Ovary (tissue), 9 donors: Measurements from ENCODE around the gene ATP13A2. TPM values are rescaled to one million over a fixed set of nuclear protein-coding genes. Genes with fewer than 3 reads are reported as not detected.

Experiments
- DNase-seq, 5 donors: peaks; one replicate each; pipeline ENCODE4 v3.0.0-alpha.2; 2019 to 2020
- H3K27ac ChIP-seq, 2 donors: fragments of 200-600 bp; one replicate each; pipeline versions ENCODE4 v1.5.1 to v1.8.0; 2019 to 2022
- H3K27me3 ChIP-seq: fragments of 200-600 bp; one replicate; pipeline ENCODE4 v1.8.0; 2022
- H3K36me3 ChIP-seq: fragments of 200-600 bp; sonication (generic); one replicate; pipeline ENCODE4 v1.5.1; 2019
- H3K4me1 ChIP-seq: one replicate; pipeline ENCODE4 v1.8.1; 2013; ENCODE audit warnings: mild to moderate bottlenecking, moderate library complexity; ENCODE audit not compliant: insufficient read depth
- H3K4me3 ChIP-seq: fragments of 200-600 bp; sonication (generic); one replicate; pipeline ENCODE4 v1.5.1; 2017
- H3K9me3 ChIP-seq, 2 donors: fragments of 200-600 bp in 1 of 2; sonication (generic) in 1 of 2; one replicate each; pipeline versions ENCODE4 v1.5.1 to v1.8.1; 2013 to 2019; ENCODE audit warnings: mild to moderate bottlenecking in 1 of 2, moderate library complexity in 1 of 2
- CTCF ChIP-seq, 3 donors: fragments of 450-650 bp in 2 of 3; fragments of 200-600 bp in 1 of 3; IDR thresholded peaks; one replicate each; pipeline versions ENCODE4 v1.5.1 to v1.8.0; 2016 to 2022; ENCODE audit warnings: antibody characterized with exemption in 3 of 3, mild to moderate bottlenecking in 1 of 3
- EP300 ChIP-seq: sonication (generic); formaldehyde crosslinking; IDR thresholded peaks from one replicate; pipeline ENCODE4 v1.6.1; 2017; ENCODE audit warnings: antibody characterized with exemption
- POLR2A ChIP-seq: fragments of 450-650 bp; IDR thresholded peaks from one replicate; pipeline ENCODE4 v1.6.1; 2017; ENCODE audit warnings: antibody characterized with exemption, mild to moderate bottlenecking, moderate library complexity
- WGBS, 3 donors: extraction: QIAGEN DNeasy Blood & Tissue Kit in 1 of 3; methylation state at CpG; one replicate each; pipeline versions ENCODE4 v1.1.5 to v1.1.7; 2013 to 2017; 5-methylcytosine and 5-hydroxymethylcytosine counted together
- intact Hi-C, 4 donors: fragments of 100-400 bp; cut with DNase I; formaldehyde crosslinking; loops; one replicate each; pipeline versions ENCODE4 v1.11.0 to v1.15.1; 2022 to 2023
- polyA plus RNA-seq, 2 donors: library from polyadenylated mRNA; stranded (reverse); fragments of 200-250 nt in 1 of 2; fragments of 350-450 nt in 1 of 2; fragmentation: Illumina TruSeq in 1 of 2; extraction: RNeasy Lipid Tissue Mini Kit (QIAGEN cat#74804) in 1 of 2; gene quantifications; one replicate each; pipeline ENCODE4 v1.2.3, GENCODE V29; 2013 to 2014
- total RNA-seq, 7 donors: library from RNA; depleted of rRNA in 2 of 7; stranded (reverse); fragments of >200 nt in 2 of 7; fragmentation: NEBNext Ultra II Directional in 3 of 7; extraction: Animal tissue kit (Norgen Biotek cat#: 25700) in 3 of 7; gene quantifications; one replicate each; pipeline versions ENCODE4 v1.1.0 to v1.2.4, GENCODE V29; 2016 to 2023
- donor health status: DM: no; HTN: no; CAD: no; lungs with moderate emphysema.
- donor health status: DM: no; HTN: no; CAD: no.
- donor health status: Bipolar disorder and iron deficiency.
- donor health status: DM: yes; HTN: yes; CAD: no.
- donor health status: DM: no; HTN: no; CAD: no.
- donor health status: DM: yes; HTN: yes; CAD: no.

ATP13A2 gene
- total and polyA plus RNA-seq, 9 donors, result 8.8 to 24.1 (median 18.7) TPM

GRCh38 chr1:17008208-17008855, 3.4 kb downstream of the ATP13A2 start:
- no peaks in the 10 kb centered on the region for H3K36me3 ChIP-seq
- 90 to 93% (median 92%) methylated on average over 15 of the region's 15 CpGs for WGBS, 3 donors
- H3K4me1 ChIP-seq, result peaks cover 12% of the 10 kb centered on the region
- intact Hi-C loops, result no loop called here
- H3K4me3 ChIP-seq, result no peak overlapping the region
- H3K9me3 ChIP-seq, result no peaks in the 10 kb centered on the region
- H3K27ac ChIP-seq, result no peak overlapping the region
- DNase-seq, result no peak
- TF ChIP-seq CTCF (IDR thresholded peaks at IDR 0.05) (no peak), POLR2A (no peak), EP300 (no peak)
- no peaks in the 10 kb centered on the region for H3K27me3 ChIP-seq

- Histone ChIP-seq H3K27me3 (no peaks in the 10 kb centered on the region), H3K4me1 (peaks cover 6% of the 10 kb centered on the region), H3K27ac (no peak overlapping the region), H3K4me3 (no peak overlapping the region), H3K36me3 (no peaks in the 10 kb centered on the region), H3K9me3 (no peaks in the 10 kb centered on the region)
- intact Hi-C loops, result no loop called here
- no peak for TF ChIP-seq POLR2A
- no peak for DNase-seq
- WGBS, 3 donors, result 92 to 98% (median 93%) methylated on average over 7 to 8 of the region's 8 CpGs
Measured at GRCh38 chr1:17007121-17007520, 4.6 kb downstream of the ATP13A2 start.

GRCh38 chr1:17005365-17005740, 6.4 kb downstream of the ATP13A2 start:
- H3K36me3 ChIP-seq, result no peaks in the 10 kb centered on the region
- no peaks in the 10 kb centered on the region for H3K27me3 ChIP-seq
- 86 to 89% (median 86%) methylated on average over 19 of the region's 19 CpGs for WGBS, 3 donors
- no peaks in the 10 kb centered on the region for H3K9me3 ChIP-seq
- H3K4me3 ChIP-seq, result no peak overlapping the region
- intact Hi-C loops, result no loop called here
- TF ChIP-seq POLR2A (no peak), EP300 (no peak), CTCF (IDR thresholded peaks at IDR 0.05) (no peak)
- DNase-seq, result no peak
- no peaks in the 10 kb centered on the region for H3K4me1 ChIP-seq
- no peak overlapping the region for H3K27ac ChIP-seq

GRCh38 chr1:17004466-17005364, 7.0 kb downstream of the ATP13A2 start:
- H3K27ac ChIP-seq, result no peak overlapping the region
- H3K9me3 ChIP-seq, result no peaks in the 10 kb centered on the region
- H3K27me3 ChIP-seq, result no peaks in the 10 kb centered on the region
- no peak overlapping the region for H3K4me3 ChIP-seq
- no peaks in the 10 kb centered on the region for H3K36me3 ChIP-seq
- TF ChIP-seq POLR2A (no peak), EP300 (no peak), CTCF (IDR thresholded peaks at IDR 0.05) (no peak)
- WGBS, 3 donors, result 89 to 93% (median 91%) methylated on average over 23 to 24 of the region's 24 CpGs
- no peak for DNase-seq
- intact Hi-C loops, result no loop called here
- no peaks in the 10 kb centered on the region for H3K4me1 ChIP-seq

- H3K27me3 ChIP-seq, result no peaks in the 10 kb centered on the region
- intact Hi-C loops, result no loop called here
- no peak for TF ChIP-seq EP300
- no peak for TF ChIP-seq CTCF (IDR thresholded peaks at IDR 0.05)
- no peak for TF ChIP-seq POLR2A
- no peaks in the 10 kb centered on the region for H3K9me3 ChIP-seq
- DNase-seq, result no peak
- H3K4me3 ChIP-seq, result no peak overlapping the region
- H3K4me1 ChIP-seq, result no peaks in the 10 kb centered on the region
- 91 to 94% (median 91%) methylated on average over 4 of the region's 4 CpGs for whole genome bisulfite sequencing, 3 donors
- no peaks in the 10 kb centered on the region for H3K36me3 ChIP-seq
- H3K27ac ChIP-seq, result no peak overlapping the region
Measured at GRCh38 chr1:17002524-17002902, 9.2 kb downstream of the ATP13A2 start.
